ENCODE results near the gene SLC6A20.

Gene SLC6A20

GRCh38 chr3:45795882-45796765 is at the start of gene SLC6A20:
Gene SLC6A20, minus strand, starts transcription at chr3:45796536. Its CDS starts 117 bp downstream, at chr3:45796419.
- DNase-seq (ENCODE audit: low read depth in 2 of 2), result no peak

GRCh38 chr3:45844616-45845015 is 48.3 kb upstream of the SLC6A20 start:
- DNase-seq (ENCODE audit: low read depth in 2 of 2), result no peak

GRCh38 chr3:45842851-45843625 is 46.7 kb upstream of the SLC6A20 start:
- no peak for DNase-seq (ENCODE audit: low read depth in 2 of 2)

DNA sequence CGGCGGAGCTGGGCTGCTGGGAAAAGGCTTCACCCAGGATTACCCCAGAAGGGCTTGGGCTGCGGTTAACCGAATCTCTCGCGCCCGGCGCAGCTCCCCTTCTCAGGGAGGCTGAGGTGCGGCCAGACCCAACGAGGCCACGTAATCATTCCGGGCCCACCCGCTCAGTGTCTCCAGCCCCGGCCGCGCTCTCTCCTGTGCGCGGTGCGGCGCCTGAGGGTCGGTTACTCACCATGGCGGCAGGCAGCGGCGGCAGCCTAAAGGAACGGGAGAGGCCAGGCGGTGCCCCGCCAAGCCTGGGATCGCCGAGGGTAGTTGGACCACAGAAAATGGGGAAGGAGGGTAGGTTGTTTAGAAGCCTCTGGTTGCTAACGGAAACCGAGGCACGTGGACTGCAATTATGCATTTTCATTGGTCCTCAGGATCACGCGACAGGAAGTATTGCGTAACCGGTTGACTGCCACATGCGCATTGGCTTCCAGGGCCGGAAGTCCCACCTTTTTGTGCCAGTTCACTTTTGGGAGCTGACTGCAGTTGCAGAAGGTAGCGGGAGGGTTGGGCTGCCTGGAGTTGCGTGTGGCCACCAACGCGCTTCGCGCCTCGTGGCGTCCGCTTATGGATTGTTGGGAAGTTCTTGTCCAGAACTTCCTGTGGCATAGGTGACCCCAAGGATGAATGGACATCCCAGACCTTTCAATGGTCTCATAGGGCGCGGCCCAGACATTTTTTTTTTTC is 45.6 kb upstream of the SLC6A20 start, which contains the start of gene LZTFL1:
LZTFL1 (minus strand) TSS at position 363 of the 735 bp plus-strand sequence; CDS start at position 235, 128 bp downstream.
- DNase-seq (ENCODE audit: low read depth in 2 of 2), result peak; percentile 78 to 86

- DNase-seq (ENCODE audit: low read depth in 2 of 2), result peak in 1 of 2 donors; percentile 1
Measured at GRCh38 chr3:45841420-45841756, 45.1 kb upstream of the SLC6A20 start.

GRCh38 chr3:45838466-45838865 is 42.1 kb upstream of the SLC6A20 start:
- no peak for DNase-seq (ENCODE audit: low read depth in 2 of 2)

DNA sequence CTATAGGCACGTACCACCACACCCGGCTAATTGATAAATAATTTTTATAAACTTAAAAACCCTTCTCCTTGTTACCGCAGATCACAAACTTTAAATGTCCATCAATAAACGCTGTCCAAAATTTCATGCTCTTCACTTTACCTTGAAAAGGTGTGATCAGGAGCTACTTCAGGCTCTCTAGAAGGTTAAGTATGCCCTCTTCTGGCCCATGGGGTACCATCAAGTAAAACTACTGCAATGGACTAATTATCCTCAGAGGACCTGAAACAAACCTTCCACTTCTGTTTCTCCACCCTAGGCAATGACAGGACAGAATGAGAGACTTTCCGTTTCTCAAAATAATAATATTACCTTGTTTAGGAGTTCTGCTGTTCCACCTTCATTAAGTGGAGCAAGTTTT is 36.4 kb upstream of the SLC6A20 start:
- DNase-seq (ENCODE audit: low read depth in 2 of 2), result no peak

DNA sequence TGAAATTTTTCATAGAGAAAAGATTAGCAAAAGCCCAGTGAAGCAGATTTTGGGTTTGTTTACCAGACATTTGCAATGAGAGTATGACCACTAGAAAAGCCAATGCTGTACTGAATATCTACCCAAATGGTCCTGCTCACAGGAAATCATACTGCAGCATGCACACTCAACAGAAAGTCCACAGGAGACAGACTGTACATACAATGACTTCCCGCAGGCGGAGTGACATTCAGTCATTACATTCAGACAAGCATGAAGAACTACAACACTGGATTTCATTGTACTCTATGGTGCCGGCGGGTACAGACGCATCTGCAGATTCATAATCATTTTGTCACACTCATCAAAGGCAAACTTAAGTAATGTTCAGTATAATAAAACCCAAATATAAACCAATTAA is 33.8 kb upstream of the SLC6A20 start:
- no peak for DNase-seq (ENCODE audit: low read depth in 2 of 2)

GRCh38 chr3:45826908-45827307 is 30.6 kb upstream of the SLC6A20 start:
- DNase-seq (ENCODE audit: low read depth in 2 of 2), result no peak

DNA sequence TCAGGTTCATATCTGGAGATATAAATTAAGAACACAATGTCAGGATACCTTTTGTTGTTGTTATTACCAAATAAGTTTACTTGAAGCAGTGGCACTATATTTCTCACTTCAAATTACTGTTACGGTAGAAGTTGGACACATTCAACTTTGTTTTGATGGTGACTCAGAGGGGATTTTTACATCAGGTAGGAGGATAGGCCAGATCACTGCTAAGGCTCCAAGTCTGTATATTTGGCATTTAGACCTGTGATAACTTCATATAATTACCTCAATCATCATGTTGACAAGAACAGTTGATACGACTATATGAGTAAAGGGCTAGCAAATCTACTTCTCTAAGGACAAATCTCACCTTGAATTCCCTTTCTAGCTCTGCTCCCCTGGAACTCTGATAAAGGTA is 30.0 kb upstream of the SLC6A20 start:
- DNase-seq (ENCODE audit: low read depth in 2 of 2), result no peak

- DNase-seq (ENCODE audit: low read depth in 2 of 2), result no peak
Measured at GRCh38 chr3:45821127-45821526, 24.8 kb upstream of the SLC6A20 start.

DNA sequence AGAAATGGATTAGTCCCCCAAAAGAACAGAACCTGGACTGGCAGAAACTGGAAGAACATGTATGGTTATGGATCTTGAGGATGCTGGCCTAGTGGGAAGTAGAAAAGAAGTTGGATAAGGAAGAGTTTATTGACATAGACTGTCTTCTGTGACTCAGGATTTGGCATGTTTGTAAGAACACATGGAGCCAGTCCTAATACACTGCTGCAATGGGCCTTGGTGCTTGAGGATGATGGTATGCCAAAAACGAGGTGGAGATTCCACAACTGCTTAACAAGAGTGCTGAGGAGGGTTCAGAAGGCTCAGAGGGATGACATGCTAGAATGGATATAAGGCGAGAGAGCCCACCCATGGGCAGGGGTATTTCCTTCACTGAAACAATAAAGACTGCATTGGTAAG is 23.2 kb upstream of the SLC6A20 start:
- DNase-seq (ENCODE audit: low read depth in 2 of 2), result no peak

GRCh38 chr3:45817831-45818522 is 21.6 kb upstream of the SLC6A20 start:
- DNase-seq (ENCODE audit: low read depth in 2 of 2), result no peak

- DNase-seq (ENCODE audit: low read depth in 2 of 2), result no peak
Measured at GRCh38 chr3:45816544-45816943, 20.2 kb upstream of the SLC6A20 start.

DNA sequence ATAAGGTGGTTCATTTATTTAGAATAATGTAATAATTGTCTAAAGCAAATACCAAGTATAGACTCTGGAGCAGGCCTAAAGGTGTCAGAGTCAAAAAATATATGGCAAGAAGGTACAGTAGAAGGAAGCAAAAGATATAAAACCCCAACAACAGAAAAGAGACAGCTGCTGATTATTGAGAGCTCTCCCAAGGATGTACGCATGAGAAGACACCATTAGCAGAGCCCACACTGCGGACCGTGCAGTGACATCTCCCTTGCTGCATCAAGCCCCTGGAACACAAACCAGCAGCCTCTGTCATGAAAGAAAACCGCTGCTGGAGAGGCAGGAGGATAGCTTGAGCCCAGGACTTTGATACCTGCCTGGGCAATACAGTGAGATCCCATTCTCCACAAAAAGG is 18.0 kb upstream of the SLC6A20 start:
- DNase-seq (ENCODE audit: low read depth in 2 of 2), result no peak

- no peak for DNase-seq (ENCODE audit: low read depth in 2 of 2)
Measured at GRCh38 chr3:45807681-45808540, 11.6 kb upstream of the SLC6A20 start.

GRCh38 chr3:45807133-45807532 is 10.8 kb upstream of the SLC6A20 start:
- DNase-seq (ENCODE audit: low read depth in 2 of 2), result no peak

DNA sequence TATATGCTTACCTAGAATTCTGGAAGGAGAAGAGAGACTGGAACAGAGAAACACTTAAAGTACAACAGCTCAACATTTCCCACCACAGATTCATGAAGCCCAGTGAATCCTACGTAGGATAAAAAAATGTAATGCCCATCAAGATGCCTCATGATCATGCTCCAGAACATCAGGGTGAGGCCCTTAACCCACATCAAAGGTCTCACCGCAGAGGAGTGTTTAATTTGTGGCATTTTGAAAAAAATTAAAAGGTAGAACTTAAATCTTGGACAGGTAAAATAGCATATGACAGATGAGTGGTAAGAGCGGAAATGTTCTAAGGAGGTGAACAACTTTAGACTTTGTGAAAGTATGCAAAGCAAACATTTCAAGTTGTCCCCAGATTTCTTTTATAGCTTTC is 9.7 kb upstream of the SLC6A20 start:
- no peak for DNase-seq (ENCODE audit: low read depth in 2 of 2)

- DNase-seq (ENCODE audit: low read depth in 2 of 2), result no peak
Measured at GRCh38 chr3:45803252-45803935, 7.1 kb upstream of the SLC6A20 start.

DNA sequence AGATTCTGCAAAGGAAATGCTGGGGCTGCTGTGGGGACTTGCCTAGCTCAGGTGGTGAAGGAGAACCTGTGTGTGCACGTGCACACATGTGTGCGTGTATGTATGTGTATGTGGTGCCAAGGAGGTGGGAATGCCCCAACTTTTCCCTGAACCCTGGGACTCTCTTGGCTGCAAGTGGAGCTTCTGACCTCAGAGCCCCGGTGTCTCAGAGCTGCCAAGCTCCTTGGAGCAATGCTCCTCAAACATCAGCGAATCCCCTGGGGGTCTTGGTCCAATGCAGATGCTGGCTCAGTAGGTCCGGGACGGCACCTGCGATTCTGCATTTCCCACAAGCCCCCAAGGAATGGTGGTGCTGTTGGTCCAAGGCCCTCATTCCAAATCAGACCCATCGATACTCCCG is 5.8 kb upstream of the SLC6A20 start:
- no peak for DNase-seq (ENCODE audit: low read depth in 2 of 2)

All from stimulated activated CD4-positive, alpha-beta T cell treated with anti-CD3 and anti-CD28 coated beads, Interleukin-4, amount 100 ng/mL, for 48 hours (primary cell).